ENCODE measurements around the gene PLIN5. TPM values are rescaled to one million over a fixed set of nuclear protein-coding genes. Genes with fewer than 3 reads are reported as not detected.
"Not testable (repeated sequence)": the region's sequence is repeated elsewhere in the genome, so short reads cannot be mapped to it uniquely, and the experiment has no call there.

Gene PLIN5
- total RNA-seq, 1 donor from 2014 or later: 11.7 TPM

DNA sequence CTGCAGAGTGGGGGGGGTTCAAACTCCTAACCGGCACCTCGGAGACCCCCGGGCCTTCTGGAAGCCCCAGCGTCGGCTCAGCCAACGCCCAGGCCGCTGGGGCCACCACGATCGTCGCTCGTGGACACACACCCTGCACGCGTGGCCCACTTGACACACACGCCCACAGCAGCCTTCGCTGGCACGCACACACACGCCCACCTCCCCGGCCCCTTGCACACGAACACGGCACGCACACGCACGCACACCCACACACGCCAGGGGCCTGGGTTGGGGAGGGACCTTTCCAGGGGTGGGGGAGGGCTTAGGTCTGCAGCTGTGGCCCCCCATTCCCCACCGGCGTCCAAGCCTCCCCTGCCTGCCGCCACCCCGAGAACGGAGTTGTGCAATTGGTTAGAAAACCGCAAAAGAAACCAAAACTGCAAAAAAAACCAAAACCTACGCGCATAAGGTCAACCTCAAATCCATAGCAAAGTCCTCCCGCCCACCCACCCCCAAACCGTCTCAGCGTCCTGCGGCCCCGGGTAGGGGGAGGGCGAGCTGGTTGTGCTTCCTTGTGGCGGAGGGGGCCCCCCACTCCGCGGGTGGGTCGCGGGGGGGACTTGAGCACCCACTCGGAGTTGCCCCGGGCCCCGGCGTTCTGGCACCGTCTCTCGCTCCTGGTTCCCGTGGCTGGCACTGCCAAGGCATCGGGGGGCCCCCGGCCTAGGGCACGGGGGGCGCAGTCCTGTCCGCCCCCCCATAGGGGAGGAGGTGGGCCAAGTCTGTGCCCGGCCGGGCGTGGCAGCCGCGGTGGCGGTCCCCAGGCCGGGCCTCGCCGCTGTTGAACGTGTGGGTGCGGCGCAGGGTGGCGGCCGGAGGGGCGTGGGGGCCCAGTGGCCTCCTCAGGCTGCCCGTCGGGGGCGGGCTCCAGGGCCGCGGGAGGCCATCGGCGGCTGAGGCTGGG is 8.1 kb upstream of the PLIN5 start:
- no peak for DNase-seq

DNA sequence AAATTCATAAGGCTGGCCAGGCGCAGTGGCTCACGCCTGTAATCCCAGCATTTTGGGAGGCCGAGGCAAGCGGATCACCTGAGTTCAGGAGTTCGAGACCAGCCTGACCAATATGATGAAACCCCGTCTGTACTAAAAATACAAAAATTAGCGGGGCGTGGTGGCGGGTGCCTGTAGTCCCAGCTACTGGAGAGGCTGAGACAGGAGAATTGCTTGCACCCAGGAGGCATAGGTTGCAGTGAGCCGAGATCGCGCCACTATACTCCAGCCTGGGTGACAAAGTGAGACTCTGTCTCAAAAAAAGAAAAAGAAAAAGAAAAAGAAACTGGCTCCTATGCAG is 6.8 kb upstream of the PLIN5 start:
- DNase-seq: not testable (repeated sequence)

DNA sequence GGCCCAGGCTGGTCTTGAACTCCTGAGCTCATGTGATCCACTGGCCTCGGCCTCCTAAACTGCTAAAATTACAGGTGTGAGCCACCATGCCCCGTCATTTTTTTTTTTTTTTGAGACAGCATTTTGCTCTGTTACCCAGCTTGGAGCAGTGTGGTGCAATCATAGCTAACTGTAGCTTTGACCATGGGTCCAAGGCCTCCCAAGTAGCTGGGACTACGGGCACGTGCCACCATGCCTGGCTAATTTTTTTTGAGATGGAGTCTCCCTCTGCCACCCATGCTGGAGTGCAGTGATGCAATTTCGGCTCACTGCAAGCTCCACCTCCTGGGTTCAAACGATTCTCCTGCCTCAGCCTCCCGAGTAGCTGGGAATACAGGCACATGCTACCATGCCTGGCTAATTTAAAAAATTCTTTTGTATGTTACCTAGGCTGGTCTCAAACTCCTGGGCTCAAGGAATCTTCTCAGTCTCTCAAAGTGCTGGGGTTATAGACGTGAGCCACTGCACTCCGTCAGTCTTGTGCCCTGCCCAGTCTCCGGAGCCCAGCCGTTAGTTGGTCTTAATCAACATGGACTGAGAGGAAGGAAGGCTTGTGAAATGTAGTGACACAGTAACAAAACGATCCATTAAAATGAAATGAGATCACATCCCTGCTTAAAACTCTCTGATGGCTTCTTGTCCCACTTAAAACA is 6.2 kb upstream of the PLIN5 start:
- peak; percentile 41 for DNase-seq

DNA sequence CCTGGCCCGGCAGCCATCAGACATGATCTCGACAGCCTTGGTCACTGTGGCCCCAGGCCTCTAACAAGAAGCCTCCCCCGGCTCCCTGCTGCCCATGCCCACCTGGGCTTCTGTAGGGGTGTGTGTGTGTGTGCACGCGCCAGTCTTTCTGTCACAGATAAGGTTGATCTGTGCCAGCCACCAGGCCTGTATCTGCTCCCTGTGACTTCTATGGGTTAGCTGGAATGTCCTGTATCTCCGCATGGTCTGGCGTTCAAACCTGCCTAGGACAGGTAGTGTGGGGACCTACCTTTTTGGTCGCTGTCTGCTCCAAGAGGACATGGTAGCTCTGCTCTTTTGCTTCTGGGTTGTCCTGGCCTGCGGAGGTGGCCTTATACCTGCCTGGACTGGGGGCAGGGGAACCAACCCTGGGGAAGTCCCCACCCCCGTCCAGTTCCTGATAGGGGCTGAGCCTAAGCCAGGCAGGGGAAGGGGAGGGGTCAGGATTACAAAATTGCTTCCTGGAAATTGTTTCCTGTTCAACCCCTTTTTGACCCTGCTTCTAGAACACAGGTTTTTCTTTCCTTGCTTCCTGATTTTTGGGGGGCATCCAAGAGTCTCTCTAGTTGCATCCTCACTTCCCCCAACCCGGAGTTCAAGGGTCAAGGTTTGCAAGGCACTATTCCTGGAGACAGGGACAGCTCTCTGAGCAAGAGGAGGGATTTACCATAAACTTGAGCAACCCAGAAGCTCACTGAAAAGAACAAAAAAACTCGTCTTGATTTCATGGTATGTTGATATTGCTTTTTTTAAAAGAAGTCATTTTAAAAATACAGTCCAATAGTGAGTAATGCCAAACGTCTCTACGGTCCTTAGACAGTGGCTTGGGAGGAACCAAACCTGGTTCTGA is 4.9 kb upstream of the PLIN5 start, which contains the start of gene LRG1:
Gene LRG1, minus strand, starts transcription at position 344 of the 889 bp plus-strand sequence. Its CDS starts 23 bp downstream, at position 321.
- peak; percentile 55 for DNase-seq

DNA sequence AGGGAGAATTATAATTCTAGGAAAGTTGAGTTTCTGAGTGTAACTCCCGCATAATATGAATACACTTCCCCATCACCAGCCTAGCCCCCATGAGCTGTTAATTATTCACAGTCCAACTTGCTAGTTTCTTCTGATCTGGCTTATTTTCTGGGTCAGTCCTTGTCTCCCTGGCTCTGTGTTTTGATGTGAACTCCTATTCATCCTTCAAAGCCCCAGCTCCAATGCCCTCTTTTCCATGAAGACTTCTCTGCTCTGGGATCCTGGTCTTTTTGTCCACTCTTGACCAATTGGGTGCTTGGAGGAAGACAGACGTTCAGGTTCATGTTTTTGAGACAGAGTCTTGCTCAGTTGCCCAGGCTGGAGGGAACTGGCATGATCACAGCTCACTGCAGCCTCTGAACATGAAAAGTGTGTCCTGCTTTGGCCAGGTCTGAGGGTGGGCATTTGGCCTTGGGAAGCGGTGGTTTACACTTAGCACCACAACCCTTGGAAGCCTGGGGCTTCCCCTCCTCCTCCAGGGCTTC is 4.2 kb upstream of the PLIN5 start:
- no peak for DNase-seq

DNA sequence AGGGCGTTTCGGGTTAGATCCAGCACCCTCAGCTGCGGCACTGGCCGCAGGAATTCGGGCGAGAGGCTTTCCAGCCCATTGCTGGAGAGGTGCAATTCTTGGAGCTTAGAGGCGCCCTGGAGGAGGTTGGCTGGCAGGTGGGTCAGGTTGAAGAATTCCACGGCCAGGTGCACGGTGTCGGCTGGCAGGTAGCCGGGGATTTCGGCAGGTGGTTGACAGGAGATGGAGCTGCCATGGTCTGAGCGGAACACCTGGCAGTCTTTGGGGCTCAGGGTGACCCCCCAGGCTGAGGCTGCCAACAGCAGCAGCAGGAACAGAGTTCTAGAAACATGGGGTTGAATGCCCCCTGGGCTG is 3.6 kb upstream of the PLIN5 start:
- DNase-seq: no peak

DNA sequence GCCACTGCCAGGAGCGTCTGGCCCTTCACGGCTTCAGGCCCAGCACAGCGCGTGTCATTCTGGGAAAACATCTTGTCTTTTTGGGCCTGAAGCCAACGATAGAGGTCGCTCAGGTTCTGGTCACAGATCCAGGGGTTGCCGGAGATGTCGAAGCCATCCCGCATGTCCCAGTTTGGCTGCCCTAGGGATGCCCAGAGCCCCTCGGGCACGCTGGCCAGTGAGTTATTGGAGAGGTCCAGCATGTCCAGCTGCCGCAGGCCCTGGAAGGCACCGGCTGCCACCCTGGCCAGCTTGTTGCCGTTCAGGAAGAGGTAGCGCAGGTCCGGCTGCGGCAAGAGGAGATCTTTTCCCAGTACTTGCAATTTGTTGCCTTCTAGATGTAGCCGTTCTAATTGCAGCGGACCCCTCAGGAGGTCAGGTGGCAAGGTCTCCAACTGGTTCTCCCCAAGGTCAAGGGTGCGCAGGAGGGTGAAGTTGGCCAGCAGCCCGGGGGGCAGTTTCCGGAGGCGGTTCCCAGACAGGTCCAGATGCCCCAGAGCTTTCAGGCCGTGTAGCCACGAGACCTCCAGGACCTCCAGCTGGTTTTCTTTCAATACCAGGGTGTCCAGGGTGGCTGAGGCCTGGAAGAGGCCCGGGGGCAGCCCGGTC is 3.1 kb upstream of the PLIN5 start:
- DNase-seq: no peak

DNA sequence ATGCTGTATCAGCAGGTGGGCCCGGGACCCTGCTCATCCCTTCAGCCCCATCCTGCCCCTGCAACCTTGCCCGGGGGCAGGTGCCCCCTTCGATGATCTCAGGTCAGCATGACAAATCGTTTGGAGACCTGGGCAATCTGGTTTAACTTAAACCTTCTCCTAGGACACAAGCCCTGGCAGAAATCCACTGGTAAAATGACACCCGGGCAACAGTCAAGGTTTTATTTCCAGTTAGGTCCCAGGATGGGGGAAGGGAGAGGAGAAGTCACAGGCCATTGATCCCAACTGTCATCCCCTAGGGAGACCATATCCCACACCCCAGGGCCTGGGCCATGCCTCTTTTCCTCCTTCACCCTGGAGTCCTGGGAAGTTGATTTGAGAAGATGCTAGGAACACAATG is 1.8 kb upstream of the PLIN5 start:
- DNase-seq: no peak

DNA sequence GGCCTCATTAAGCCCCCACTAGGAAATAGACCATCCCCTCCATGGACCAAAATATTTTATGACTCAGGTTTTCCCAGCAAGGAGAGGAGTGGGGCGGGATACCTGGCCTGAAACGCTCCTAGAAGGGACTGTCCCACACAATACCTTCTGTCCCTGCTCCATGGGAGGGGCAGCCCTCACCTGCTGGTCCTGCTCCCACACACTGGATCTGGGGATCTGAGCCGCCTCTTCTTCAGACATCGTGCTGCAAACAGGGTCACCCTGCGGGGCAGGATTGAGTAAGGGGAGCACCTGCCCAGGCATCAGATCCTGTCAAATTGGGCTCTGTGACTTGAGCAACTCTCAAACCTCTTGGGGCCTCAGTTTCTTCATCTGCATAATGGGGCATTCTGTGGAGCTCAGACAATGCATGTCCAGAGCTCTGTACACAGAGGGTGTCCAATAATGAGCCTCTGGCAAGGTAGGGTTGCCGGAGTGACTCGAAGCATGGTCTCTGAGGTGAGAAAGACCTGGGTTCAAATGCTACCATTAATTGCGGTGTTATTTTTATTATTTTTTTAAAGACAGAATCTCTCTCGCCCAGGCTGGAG is 1.1 kb downstream of the PLIN5 start:
- DNase-seq: no peak

DNA sequence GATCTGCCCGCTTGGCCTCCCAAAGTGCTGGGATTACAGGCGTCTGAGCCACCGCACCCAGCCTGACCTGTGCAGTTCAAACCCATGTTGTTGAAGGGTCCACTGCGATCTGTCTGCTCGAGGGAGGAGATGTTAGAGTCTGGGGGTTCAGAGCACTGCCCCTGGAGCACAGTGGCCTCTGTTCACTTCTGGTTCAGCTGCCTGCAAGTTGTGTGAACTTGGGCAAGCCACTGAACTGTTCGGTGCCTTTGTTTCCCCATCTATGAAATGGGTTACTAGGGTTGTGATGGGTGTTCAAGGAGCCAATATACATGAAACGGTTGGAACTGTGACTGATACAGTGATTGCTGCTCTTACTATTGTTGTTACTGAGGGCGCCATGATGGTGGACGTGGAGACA is 1.7 kb downstream of the PLIN5 start:
- DNase-seq: no peak

DNA sequence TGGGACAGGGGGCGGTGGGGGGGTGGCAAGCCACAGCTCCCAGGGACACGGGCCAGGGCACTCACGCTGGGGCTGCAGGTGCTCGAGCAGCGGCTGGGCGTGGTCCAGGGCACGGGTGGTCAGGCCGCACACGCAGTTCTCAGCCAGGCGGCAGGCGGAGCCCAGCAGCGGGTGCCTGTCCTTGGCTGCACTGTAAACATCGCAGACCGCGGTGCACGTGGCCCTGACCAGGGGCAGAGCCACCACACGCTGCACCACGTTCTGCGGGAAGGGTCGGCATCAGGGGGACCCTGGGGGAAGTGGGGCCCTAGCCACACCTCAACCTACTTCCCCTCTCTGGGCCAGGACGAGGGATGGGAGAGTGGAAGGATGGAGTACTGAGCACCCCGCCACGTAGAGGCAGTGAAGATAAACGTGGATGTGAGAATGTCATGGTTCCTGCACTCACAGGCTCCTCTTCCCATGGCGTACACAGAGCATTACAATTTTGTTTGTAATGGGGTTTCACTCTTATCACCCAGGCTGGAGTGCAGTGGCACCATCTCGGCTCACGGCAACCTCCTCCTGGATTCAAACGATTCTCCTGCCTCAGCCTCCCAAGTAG is 3.4 kb downstream of the PLIN5 start:
- DNase-seq: no peak

DNA sequence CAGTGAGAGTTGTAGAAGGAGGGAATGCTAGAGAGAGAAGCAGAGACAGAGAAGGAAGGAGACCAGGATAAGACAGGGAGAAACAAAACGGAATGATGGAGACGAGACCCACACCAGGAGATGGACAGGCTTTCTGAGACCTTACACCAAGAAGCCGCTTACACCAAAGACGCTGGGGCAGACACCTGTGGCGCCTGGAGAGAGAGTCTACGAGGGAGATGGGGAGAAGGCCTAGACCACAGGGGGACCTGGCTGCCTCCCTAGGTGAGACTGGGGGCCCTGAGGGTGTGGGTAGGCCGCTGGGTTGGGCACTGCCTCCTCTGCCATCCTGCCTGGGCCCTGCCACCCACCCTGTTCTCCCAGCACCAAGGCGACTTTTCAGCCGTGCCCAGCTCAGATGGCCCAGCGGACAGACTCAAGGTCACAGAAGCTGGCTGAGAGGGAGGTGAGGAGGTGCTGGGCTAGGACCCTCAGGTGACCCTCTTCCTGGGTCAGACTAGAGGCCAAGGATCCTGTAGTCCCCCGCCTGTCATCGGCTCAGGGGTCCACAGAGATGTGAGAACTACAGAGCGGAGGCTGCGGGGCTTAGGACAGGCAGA is 5.0 kb downstream of the PLIN5 start:
- no peak for DNase-seq

DNA sequence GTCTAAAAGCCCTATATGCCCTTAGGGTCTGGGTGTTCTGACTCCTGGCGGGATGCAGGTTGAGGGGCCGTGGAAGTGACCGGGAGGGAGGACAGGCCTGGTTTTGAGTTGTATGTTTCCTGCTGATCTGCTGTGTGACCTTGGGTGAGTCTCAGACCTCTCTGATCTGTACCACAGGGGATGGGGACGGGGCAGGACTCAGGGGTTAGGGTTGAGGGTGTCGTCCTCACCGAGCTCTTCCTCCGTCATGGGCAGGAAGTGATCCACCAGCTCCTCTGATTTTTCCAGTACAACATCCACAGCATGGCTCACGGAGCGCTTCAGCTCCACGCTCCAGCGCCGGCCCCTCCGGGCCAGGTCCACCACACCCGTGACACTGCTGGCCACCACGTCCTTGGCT is 6.2 kb downstream of the PLIN5 start:
- DNase-seq: no peak

DNA sequence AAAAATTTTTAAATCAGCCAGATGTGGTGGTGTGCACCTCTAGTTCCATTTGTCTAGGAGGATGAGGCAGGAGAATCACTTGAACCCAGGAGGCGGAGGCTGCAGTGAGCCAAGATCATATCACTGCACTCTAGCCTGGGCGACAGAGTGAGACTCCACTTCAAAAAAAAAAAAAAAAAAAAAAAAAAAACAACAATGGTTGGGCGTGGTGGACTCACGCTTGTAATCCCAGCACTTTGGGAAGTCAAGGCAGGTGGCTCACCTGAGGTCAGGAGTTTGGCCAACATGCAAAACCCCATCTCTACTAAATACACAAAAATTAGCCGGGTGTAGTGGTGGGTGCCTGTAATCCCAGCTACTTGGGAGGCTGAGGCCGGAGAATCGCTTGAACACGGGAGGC is 7.6 kb downstream of the PLIN5 start:
- not testable (repeated sequence) for DNase-seq

DNA sequence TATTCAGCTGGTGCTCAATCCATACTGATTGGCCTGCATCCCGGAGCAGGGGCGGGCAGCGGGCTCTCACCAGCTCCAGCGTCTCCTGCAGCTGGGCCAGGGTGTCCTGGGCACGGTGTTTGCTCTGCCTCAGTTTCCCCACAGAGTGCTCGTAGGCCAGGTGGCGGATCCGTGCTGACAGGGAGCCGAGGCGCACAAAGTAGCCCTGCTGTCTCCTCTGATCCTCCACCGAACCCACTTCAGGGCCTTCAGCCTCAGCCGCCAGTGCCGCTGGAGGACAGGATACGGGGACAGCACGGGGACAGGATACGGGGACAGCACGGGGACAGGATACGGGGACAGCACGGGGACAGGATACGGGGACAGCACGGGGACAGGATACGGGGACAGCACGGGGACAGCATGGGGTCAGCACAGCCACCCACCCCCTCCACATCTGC is 9.4 kb downstream of the PLIN5 start:
- DNase-seq: no peak

DNA sequence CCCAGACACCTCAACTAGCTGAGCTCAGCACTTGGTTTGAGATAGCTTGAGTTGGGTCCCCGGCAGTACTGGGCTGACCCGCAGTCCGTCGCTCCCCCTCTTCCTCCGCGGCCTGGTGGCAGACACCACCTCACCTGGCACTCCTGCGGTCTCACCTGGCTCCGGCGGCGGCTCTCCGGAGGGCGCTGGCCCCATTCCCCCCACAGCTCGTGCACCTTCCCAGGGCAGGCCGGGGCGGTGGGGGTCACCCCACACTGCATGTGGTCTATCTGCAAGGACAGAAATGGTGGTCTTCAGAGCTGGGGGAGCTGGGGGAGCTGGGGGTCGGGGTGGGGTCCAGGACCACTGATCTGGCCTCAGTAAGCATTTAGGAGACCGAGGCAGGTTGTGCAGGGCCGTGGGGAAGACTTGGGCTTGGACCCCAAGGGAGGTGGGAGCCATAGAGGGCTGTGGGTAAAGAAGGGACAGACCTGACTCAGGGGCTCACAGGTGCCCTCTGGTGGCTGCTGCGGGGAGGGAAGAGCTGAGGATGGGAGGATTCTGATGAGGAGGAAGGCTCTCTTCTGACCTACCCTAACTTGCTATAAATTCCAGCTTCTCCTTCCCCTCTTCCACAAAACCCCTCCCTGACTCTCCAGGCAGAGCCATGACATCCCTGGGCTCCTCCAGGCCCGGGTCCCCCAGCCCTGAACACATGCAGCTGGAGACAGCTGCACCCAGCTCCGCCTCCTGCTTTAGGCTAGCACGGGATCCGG is 10.0 kb downstream of the PLIN5 start:
- DNase-seq: peak; percentile 72

DNA sequence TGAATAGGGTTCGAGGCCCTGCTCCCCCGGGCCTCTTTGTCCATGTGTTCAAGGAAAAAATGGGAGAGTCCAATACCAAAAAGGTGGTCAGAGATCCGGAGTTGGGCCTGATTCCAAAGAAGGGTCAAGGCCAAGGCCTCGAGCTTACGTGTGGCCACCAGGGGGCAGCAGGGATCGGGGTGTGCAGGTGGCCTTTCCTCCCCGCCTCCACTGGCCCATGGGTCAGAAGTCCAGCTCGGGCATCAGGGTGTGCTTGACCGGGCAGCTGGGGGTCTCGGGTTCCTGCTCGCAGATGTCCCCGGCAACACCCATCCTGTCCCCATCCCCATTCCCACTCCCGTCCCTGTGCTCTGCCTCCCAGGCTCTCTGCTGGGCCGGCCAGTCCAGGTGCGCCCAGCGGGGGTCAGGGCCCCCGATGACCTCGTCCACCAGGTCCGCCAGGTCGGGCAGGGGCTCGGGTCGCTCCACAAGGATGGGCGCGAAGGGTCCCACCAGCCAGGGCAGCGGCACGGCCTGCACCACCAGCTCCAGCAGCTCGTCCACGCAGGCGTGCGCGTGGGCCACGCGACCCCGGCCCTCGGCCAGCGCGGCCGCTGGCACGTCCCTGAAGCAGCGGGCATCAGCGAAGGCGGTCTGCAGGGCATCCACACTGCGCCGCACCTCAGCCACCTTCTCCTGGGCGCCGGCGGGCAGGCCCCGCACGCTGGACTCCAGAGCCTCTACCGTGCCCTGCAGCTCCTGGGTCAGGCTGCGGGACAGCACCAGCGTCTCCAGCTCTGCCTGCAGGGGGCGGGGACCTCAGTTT is 11.5 kb downstream of the PLIN5 start:
- DNase-seq: peak; percentile 74

DNA sequence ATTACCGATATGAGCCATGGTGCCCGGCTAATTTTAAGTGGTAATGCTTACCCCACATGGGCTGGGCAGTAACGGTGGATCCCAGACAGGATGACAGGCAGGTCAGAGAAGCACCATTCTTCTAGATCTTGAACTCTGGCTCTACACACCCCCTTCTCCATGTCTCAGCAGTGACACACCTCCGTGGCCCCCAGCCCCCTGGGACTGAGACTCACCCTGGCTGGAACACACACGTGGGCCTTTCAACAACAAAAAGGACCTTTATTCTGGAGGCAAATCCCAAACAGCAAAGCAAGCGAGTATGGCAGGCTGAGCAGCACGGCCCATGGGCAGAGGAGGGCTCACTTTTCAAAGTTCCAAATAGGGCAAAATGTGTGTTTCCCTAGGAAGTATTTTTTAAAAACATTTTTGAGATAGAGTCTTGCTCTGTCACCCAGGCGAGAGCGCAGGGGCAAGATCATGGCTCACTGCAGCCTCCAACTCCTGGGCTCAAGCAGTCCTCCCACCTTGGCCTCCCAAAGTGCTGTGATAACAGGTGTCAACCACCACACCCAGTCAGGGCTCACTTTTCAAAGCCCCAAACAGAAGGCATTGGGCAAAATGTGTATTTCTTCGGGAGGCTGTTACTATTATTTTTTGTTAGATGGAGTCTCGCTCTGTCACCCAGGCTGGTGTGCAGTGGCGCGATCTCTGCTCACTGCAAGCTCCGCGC is 12.6 kb downstream of the PLIN5 start:
- no peak for DNase-seq

DNA sequence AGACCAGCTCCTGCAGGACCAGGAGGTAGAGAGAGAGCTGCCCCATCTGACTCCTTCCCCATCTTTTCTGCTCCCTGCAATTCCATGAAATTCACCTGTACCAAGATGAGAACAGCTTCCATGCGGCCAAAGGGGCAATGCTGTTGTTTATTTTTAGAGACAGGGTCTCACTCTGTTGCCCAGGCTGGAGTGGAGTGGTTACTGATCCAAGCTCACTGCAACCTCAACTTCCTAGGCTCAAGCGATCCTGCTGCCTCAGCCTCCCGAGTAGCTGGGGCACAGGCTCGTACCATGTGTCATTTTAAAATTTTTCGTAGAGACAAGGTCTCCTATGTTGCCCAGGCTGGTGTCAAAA is 13.2 kb downstream of the PLIN5 start:
- no peak for DNase-seq
